GM21619 (cell line): ENCODE results near the gene SMAD3.
"Not testable (repeated sequence)": the region's sequence is repeated elsewhere in the genome, so short reads cannot be mapped to it uniquely, and the experiment has no call there.

Source experiments
- ATAC-seq: cut with Tn5 transposase; IDR thresholded peaks from one replicate; pipeline ENCODE4 v1.9.1; 2021; ENCODE audit not compliant: unreplicated experiment

Gene SMAD3

GRCh38 chr15:67108122-67108961 is 42.9 kb downstream of the SMAD3 start:
- no peak for ATAC-seq

GRCh38 chr15:67109141-67110034 is 44.0 kb downstream of the SMAD3 start:
- ATAC-seq, result peak; percentile 61

- peak; percentile 44 for ATAC-seq
Observed at GRCh38 chr15:67110361-67110781, 45.0 kb downstream of the SMAD3 start.

- no peak for ATAC-seq
Observed at GRCh38 chr15:67110958-67111864, 45.8 kb downstream of the SMAD3 start.

- no peak for ATAC-seq
Observed at GRCh38 chr15:67114046-67114445, 48.6 kb downstream of the SMAD3 start.

- no peak for ATAC-seq
Observed at GRCh38 chr15:67114846-67115585, 49.6 kb downstream of the SMAD3 start.

GRCh38 chr15:67115586-67115969 is 50.2 kb downstream of the SMAD3 start:
- ATAC-seq, result no peak

- ATAC-seq, result no peak
Observed at GRCh38 chr15:67116742-67117141, 51.3 kb downstream of the SMAD3 start.

- ATAC-seq, result no peak
Observed at GRCh38 chr15:67117370-67117769, 52.0 kb downstream of the SMAD3 start.

- ATAC-seq, result no peak
Observed at GRCh38 chr15:67118808-67119207, 53.4 kb downstream of the SMAD3 start.

GRCh38 chr15:67119238-67119846 is 53.9 kb downstream of the SMAD3 start:
- ATAC-seq, result no peak

- no peak for ATAC-seq
Observed at GRCh38 chr15:67120009-67120838, 54.8 kb downstream of the SMAD3 start.

- peak; percentile 70 for ATAC-seq
Observed at GRCh38 chr15:67120839-67121643, 55.6 kb downstream of the SMAD3 start.

GRCh38 chr15:67121644-67122605 is 56.5 kb downstream of the SMAD3 start:
- ATAC-seq, result no peak

GRCh38 chr15:67122816-67123215 is 57.4 kb downstream of the SMAD3 start:
- ATAC-seq, result not testable (repeated sequence)

- not testable (repeated sequence) for ATAC-seq
Observed at GRCh38 chr15:67123291-67123690, 57.9 kb downstream of the SMAD3 start.

- ATAC-seq, result no peak
Observed at GRCh38 chr15:67124111-67124510, 58.7 kb downstream of the SMAD3 start.
